H1 (cell line): ENCODE results near the gene PTGFR. TPM values are rescaled to one million over a fixed set of nuclear protein-coding genes. Genes with fewer than 3 reads are reported as not detected.

Experiments
- CTCF ChIA-PET: fragments of 300-600 bp; sonication (Branson Sonifier 250); formaldehyde crosslinking; loops from one replicate; lab custom pipeline; 2021; ENCODE audit not compliant: partially characterized antibody; lab: Charles Lee
- POLR2A ChIA-PET: fragments of 300-600 bp; sonication (Branson Sonifier 250); formaldehyde crosslinking; loops from one replicate; lab custom pipeline; 2021; ENCODE audit warnings: inconsistent platforms; ENCODE audit not compliant: partially characterized antibody; lab: Charles Lee
- DNase-seq, 2 experiments: peaks; one replicate each; pipeline versions ENCODE4 v3.0.0 to v3.0.0-alpha.2; 2010 to 2022; ENCODE audit warnings: low spot score in 2 of 2, low read depth in 1 of 2, mixed read lengths in 1 of 2
- FAIRE-seq: peaks from 2 replicates; lab custom pipeline; 2011; peaks lifted over from hg19 to GRCh38; lab: Jason Lieb, UNC
- H2AFZ ChIP-seq: 2 replicates; pipeline ENCODE4 v1.8.1; 2012; ENCODE audit warnings: low read length, inconsistent platforms
- H2AK5ac ChIP-seq: 2 replicates; pipeline ENCODE4 v1.6.1; 2013; ENCODE audit warnings: low read depth, low read length
- H2BK120ac ChIP-seq: replicated peaks from 2 replicates; pipeline ENCODE3; 2013; ENCODE audit warnings: low read depth, low read length, inconsistent platforms
- H2BK12ac ChIP-seq: 2 replicates; pipeline ENCODE4 v1.6.1; 2013; ENCODE audit warnings: low read depth, low read length
- H2BK15ac ChIP-seq: 2 replicates; pipeline ENCODE4 v1.6.1; 2013; ENCODE audit warnings: low read length
- H2BK20ac ChIP-seq: 2 replicates; pipeline ENCODE4 v1.6.1; 2013; ENCODE audit warnings: low read length
- H2BK5ac ChIP-seq: 2 replicates; pipeline ENCODE4 v1.6.1; 2013; ENCODE audit warnings: low read depth, low read length
- H3K14ac ChIP-seq: 2 replicates; pipeline ENCODE4 v1.6.1; 2013; ENCODE audit warnings: inconsistent platforms; ENCODE audit not compliant: insufficient read length
- H3K18ac ChIP-seq: 2 replicates; pipeline ENCODE4 v1.6.1; 2013; ENCODE audit warnings: low read length; ENCODE audit errors: extremely low read depth
- H3K23ac ChIP-seq: 2 replicates; pipeline ENCODE4 v1.6.1; 2013; ENCODE audit warnings: inconsistent platforms; ENCODE audit not compliant: insufficient read length
- H3K23me2 ChIP-seq: 2 replicates; pipeline ENCODE4 v1.6.1; 2013; ENCODE audit warnings: low read depth, low read length
- H3K27ac ChIP-seq: 2 replicates; pipeline ENCODE4 v1.6.1; 2011; ENCODE audit warnings: low read depth, low read length, inconsistent platforms
- H3K27me3 ChIP-seq, 4 experiments: replicated peaks in 1 of 4; 1 replicate in 1 of 4; 2 replicates in 3 of 4; pipeline versions ENCODE4 v1.6.1 to v1.8.1; 2011 to 2013; ENCODE audit warnings: low read length in 3 of 4, mild to moderate bottlenecking in 3 of 4, inconsistent platforms in 2 of 4, mixed read lengths in 2 of 4, moderate library complexity in 1 of 4; ENCODE audit not compliant: control insufficient read depth in 3 of 4, insufficient read depth in 3 of 4; ENCODE audit errors: extremely low read depth in 1 of 4
- H3K36me3 ChIP-seq, 4 experiments: 2 replicates each; pipeline versions ENCODE4 v1.6.1 to v1.8.1; 2011 to 2013; ENCODE audit warnings: mild to moderate bottlenecking in 4 of 4, low read length in 3 of 4, moderate library complexity in 2 of 4, control low read depth in 1 of 4, inconsistent platforms in 1 of 4; ENCODE audit not compliant: insufficient read depth in 4 of 4, control insufficient read depth in 2 of 4
- H3K4ac ChIP-seq: replicated peaks from 2 replicates; pipeline ENCODE3; 2013; ENCODE audit warnings: low read length, low read depth, mixed read lengths, inconsistent platforms; ENCODE audit not compliant: insufficient read length
- H3K4me1 ChIP-seq, 4 experiments: replicated peaks in 1 of 4; 1 replicate in 1 of 4; 2 replicates in 3 of 4; pipeline versions ENCODE4 v1.6.1 to v1.8.1; 2011 to 2013; ENCODE audit warnings: low read length in 3 of 4, inconsistent platforms in 2 of 4, mixed read lengths in 1 of 4; ENCODE audit not compliant: insufficient read depth in 4 of 4, control insufficient read depth in 3 of 4
- H3K4me2 ChIP-seq, 2 experiments: 2 replicates each; pipeline versions ENCODE4 v1.6.1 to v1.8.1; 2011 to 2013; ENCODE audit warnings: low read depth in 2 of 2, low read length in 2 of 2, control low read depth in 1 of 2, inconsistent platforms in 1 of 2, mild to moderate bottlenecking in 1 of 2; ENCODE audit not compliant: insufficient read depth in 1 of 2
- H3K4me3 ChIP-seq, 4 experiments: fragments of 200-600, 300-600 bp in 1 of 4; sonication (generic), shearing (Covaris generic), sonication (Bioruptor Twin) in 1 of 4; 2 replicates each; pipeline versions ENCODE4 v1.5.1 to v1.8.1; 2011 to 2016; ENCODE audit warnings: low read length in 4 of 4, low read depth in 3 of 4, control low read depth in 2 of 4, inconsistent platforms in 2 of 4, mild to moderate bottlenecking in 2 of 4, mixed read lengths in 1 of 4, moderate library complexity in 1 of 4; ENCODE audit not compliant: insufficient read depth in 2 of 4; ENCODE audit errors: extremely low read depth in 1 of 4
- H3K56ac ChIP-seq: replicated peaks from 2 replicates; pipeline ENCODE3; 2013; ENCODE audit warnings: low read depth, mild to moderate bottlenecking, mixed read lengths, low read length, inconsistent platforms; ENCODE audit not compliant: insufficient read length
- H3K79me1 ChIP-seq: 2 replicates; pipeline ENCODE4 v1.6.1; 2013; ENCODE audit warnings: low read depth, low read length, control low read depth
- H3K79me2 ChIP-seq, 2 experiments: 2 replicates each; pipeline versions ENCODE4 v1.6.1 to v1.8.1; 2012 to 2013; ENCODE audit warnings: low read length in 2 of 2, mild to moderate bottlenecking in 2 of 2, inconsistent platforms in 1 of 2; ENCODE audit not compliant: insufficient read depth in 2 of 2, control insufficient read depth in 1 of 2
- H3K9ac ChIP-seq, 4 experiments: replicated peaks in 1 of 4; 1 replicate in 1 of 4; 2 replicates in 3 of 4; pipeline versions ENCODE4 v1.6.1 to v1.8.1; 2011 to 2013; ENCODE audit warnings: low read depth in 3 of 4, low read length in 3 of 4, control low read depth in 2 of 4, mild to moderate bottlenecking in 2 of 4, moderate library complexity in 2 of 4, inconsistent platforms in 1 of 4; ENCODE audit errors: extremely low read depth in 1 of 4
- H3K9me3 ChIP-seq, 2 experiments: 2 replicates each; pipeline versions ENCODE4 v1.6.1 to v1.8.1; 2012 to 2013; ENCODE audit warnings: mild to moderate bottlenecking in 2 of 2, moderate library complexity in 2 of 2, control low read depth in 1 of 2, inconsistent platforms in 1 of 2, low read depth in 1 of 2, low read length in 1 of 2, mixed read lengths in 1 of 2; ENCODE audit not compliant: insufficient read depth in 2 of 2
- H4K20me1 ChIP-seq, 2 experiments: replicated peaks in 1 of 2; 2 replicates each; pipeline versions ENCODE3 to v1.8.1; 2011 to 2013; ENCODE audit warnings: inconsistent platforms in 2 of 2, low read length in 2 of 2, mild to moderate bottlenecking in 1 of 2; ENCODE audit not compliant: insufficient read depth in 2 of 2, control insufficient read depth in 1 of 2
- H4K5ac ChIP-seq: 2 replicates; pipeline ENCODE4 v1.6.1; 2013; ENCODE audit warnings: low read length, low read depth, mixed read lengths, inconsistent platforms; ENCODE audit not compliant: insufficient read length
- H4K8ac ChIP-seq: 2 replicates; pipeline ENCODE4 v1.8.0; 2013; ENCODE audit warnings: mild to moderate bottlenecking, moderate library complexity, low read length, inconsistent platforms; ENCODE audit not compliant: insufficient read depth; ENCODE audit errors: extremely low read depth
- H4K91ac ChIP-seq: replicated peaks from 2 replicates; pipeline ENCODE3; 2013; ENCODE audit warnings: low read length, mixed read lengths, inconsistent platforms; ENCODE audit not compliant: insufficient read length
- CTCF ChIP-seq, 3 experiments: IDR thresholded peaks; 1 replicate in 2 of 3; 2 replicates in 1 of 3; pipeline versions ENCODE4 v1.5.1 to v1.6.1; 2011; ENCODE audit warnings: low read length in 3 of 3, mild to moderate bottlenecking in 3 of 3, inconsistent platforms in 2 of 3, low read depth in 1 of 3, moderate library complexity in 1 of 3; ENCODE audit not compliant: insufficient read depth in 1 of 3; ENCODE audit errors: control extremely low read depth in 1 of 3
- KDM4A ChIP-seq: IDR thresholded peaks from one replicate; pipeline ENCODE4 v1.7.1; 2012; ENCODE audit warnings: low read depth, mild to moderate bottlenecking, moderate library complexity, low read length, inconsistent platforms; ENCODE audit not compliant: severe bottlenecking
- RAD21 ChIP-seq, 2 experiments: IDR thresholded peaks in 1 of 2; conservative IDR thresholded peaks in 1 of 2; 2 replicates each; pipeline ENCODE4 v1.6.1; 2011; ENCODE audit warnings: low read depth in 2 of 2, low read length in 2 of 2, improper control_type of control experiment in 1 of 2, inconsistent platforms in 1 of 2, mild to moderate bottlenecking in 1 of 2, moderate library complexity in 1 of 2
- WGBS, 2 experiments: shearing (Covaris generic) in 1 of 2; methylation state at CpG; one replicate each; pipeline versions ENCODE4 v1.1.6 to v1.1.7; 2013 to 2015; ENCODE audit warnings: low lambda C conversion rate in 2 of 2, mixed read lengths in 2 of 2, inconsistent platforms in 1 of 2, low coverage in 1 of 2, missing lambda C conversion rate in 1 of 2; ENCODE audit not compliant: insufficient replicate concordance in 2 of 2, insufficient coverage in 1 of 2, insufficient read length in 1 of 2; ENCODE audit errors: extremely low coverage in 1 of 2, missing lambda C conversion rate in 1 of 2; 5-methylcytosine and 5-hydroxymethylcytosine counted together
- polyA plus RNA-seq, 7 experiments: library from polyadenylated mRNA; depleted of rRNA in 3 of 7; stranded (reverse) in 5 of 7; unstranded in 2 of 7; fragments of >200 nt in 5 of 7; fragments of 200-250 nt in 2 of 7; gene quantifications; 1 replicate in 5 of 7; 2 replicates in 1 of 7; 4 replicates in 1 of 7; pipeline versions ENCODE4 v1.2.1 to v1.2.3, GENCODE V29; 2011 to 2013; ENCODE audit warnings: missing spikeins in 2 of 7, mixed read lengths in 2 of 7
- total RNA-seq: library from RNA; stranded (reverse); fragmentation: NEBNext Ultra II Directional; extraction: Animal tissue kit (Norgen Biotek cat#: 25700); gene quantifications from 2 replicates; pipeline ENCODE4 v1.2.1, GENCODE V29; 2021

The PTGFR gene
- total and polyA plus RNA-seq, 2 of the 8 experiments (the other 6 are each of a cell fraction or from before 2014, with no cell fraction given), result 0.02 TPM; not detected in 1

GRCh38 chr1:78570539-78570938 lies 79.8 kb downstream of the PTGFR start:
- Histone ChIP-seq H3K27ac (no peak overlapping the region), H4K5ac (no peak overlapping the region), H4K91ac (no peak overlapping the region), H3K18ac (no peak overlapping the region), H4K8ac (no peak overlapping the region), H2BK20ac (no peak overlapping the region), H3K4me1 (no peaks in the 10 kb centered on the region), H2AFZ (no peak overlapping the region), H3K79me2 (no peaks in the 10 kb centered on the region), H3K56ac (no peak overlapping the region), H3K9ac (no peak overlapping the region), H2BK15ac (no peak overlapping the region), H3K27me3 (no peaks in the 10 kb centered on the region), H3K14ac (no peak overlapping the region), H3K4me2 (no peak overlapping the region), H3K79me1 (no peaks in the 10 kb centered on the region), H3K23ac (no peak overlapping the region), H2BK12ac (no peak overlapping the region), H2AK5ac (no peak overlapping the region), H3K9me3 (no peaks in the 10 kb centered on the region), H2BK5ac (no peak overlapping the region), H3K36me3 (no peaks in the 10 kb centered on the region), H4K20me1 (no peaks in the 10 kb centered on the region), H3K4ac (no peak overlapping the region), H3K4me3 (no peak overlapping the region), H2BK120ac (no peak overlapping the region), H3K23me2 (no peaks in the 10 kb centered on the region)
- CTCF ChIA-PET, result no interaction called here
- POLR2A ChIA-PET, result no interaction called here
- DNase-seq (no peak), FAIRE-seq (no peak)
- WGBS, 2 experiments, result 80% methylated on average over 2 of the region's 2 CpGs; no CpG with 5 or more reads in 1 of the 2 experiments
- TF ChIP-seq RAD21 (IDR thresholded peaks at IDR 0.05 in 1 of 2, conservative IDR thresholded peaks at IDR 0.05 in 1 of 2; ENCODE audit: low read depth in 2 of 2, low read length in 2 of 2) (peak; percentile 34 to 48), KDM4A (no peak), CTCF (IDR thresholded peaks at IDR 0.05; ENCODE audit: control extremely low read depth in 1 of 3, insufficient read depth in 1 of 3, low read depth in 1 of 3, low read length in 3 of 3) (peak in 2 of 3 experiments; percentile 33 to 34; a peak in 2 of 4 replicates)
